Ascending aorta (tissue), 2 donors: Measurements from ENCODE around the gene AKAP13. TPM values are rescaled to one million over a fixed set of nuclear protein-coding genes. Genes with fewer than 3 reads are reported as not detected.

Source experiments
- DNase-seq, 2 donors: peaks; one replicate each; pipeline ENCODE4 v3.0.0-alpha.2; 2019; ENCODE audit warnings: low spot score in 2 of 2
- H3K27ac ChIP-seq, 2 donors: fragments of 200-600 bp; sonication (generic); one replicate each; pipeline ENCODE4 v1.5.1; 2016 to 2017; ENCODE audit warnings: mild to moderate bottlenecking in 1 of 2
- H3K27me3 ChIP-seq: fragments of 200-600 bp; sonication (generic); one replicate; pipeline ENCODE4 v1.5.1; 2017
- H3K36me3 ChIP-seq, 2 donors: fragments of 200-600 bp; sonication (generic); one replicate each; pipeline ENCODE4 v1.5.1; 2016
- H3K4me1 ChIP-seq, 2 donors: fragments of 200-600 bp; sonication (generic); one replicate each; pipeline ENCODE4 v1.5.1; 2016 to 2017; ENCODE audit warnings: mild to moderate bottlenecking in 1 of 2
- H3K4me3 ChIP-seq, 2 donors: fragments of 200-600 bp; sonication (generic); one replicate each; pipeline ENCODE4 v1.5.1; 2016 to 2017; ENCODE audit warnings: mild to moderate bottlenecking in 1 of 2
- H3K9me3 ChIP-seq, 2 donors: fragments of 200-600 bp; sonication (generic); one replicate each; pipeline ENCODE4 v1.5.1; 2016
- CTCF ChIP-seq, 3 experiments: fragments of 200-600 bp in 2 of 3; fragments of 450-650 bp in 1 of 3; sonication (generic) in 2 of 3; IDR thresholded peaks; one replicate each; pipeline ENCODE4 v1.5.1; 2016 to 2019; ENCODE audit warnings: antibody characterized with exemption in 3 of 3, mild to moderate bottlenecking in 1 of 3, moderate library complexity in 1 of 3
- intact Hi-C: fragments of 100-400 bp; cut with DNase I; formaldehyde crosslinking; loops from one replicate; pipeline ENCODE4 v1.15.1; 2023
- total RNA-seq: library from RNA; depleted of rRNA; stranded (reverse); fragments of >200 nt; gene quantifications from one replicate; pipeline ENCODE4 v1.1.0, GENCODE V29; 2016

The AKAP13 gene
- total RNA-seq, 1 donor from 2014 or later, result 74.3 TPM

- no peak for DNase-seq
- Histone ChIP-seq H3K27me3 (no peaks in the 10 kb centered on the region), H3K27ac (no peak overlapping the region), H3K9me3 (no peaks in the 10 kb centered on the region), H3K4me1 (peaks cover 16 to 26% of the 10 kb centered on the region in 2 donors), H3K36me3 (peaks cover 60 to 85% of the 10 kb centered on the region in 2 donors), H3K4me3 (no peak overlapping the region)
- TF ChIP-seq CTCF (IDR thresholded peaks at IDR 0.05), result no peak
- intact Hi-C loops, result no loop called here
Measured at GRCh38 chr15:85745525-85746150, 365.2 kb downstream of the AKAP13 start.

DNA sequence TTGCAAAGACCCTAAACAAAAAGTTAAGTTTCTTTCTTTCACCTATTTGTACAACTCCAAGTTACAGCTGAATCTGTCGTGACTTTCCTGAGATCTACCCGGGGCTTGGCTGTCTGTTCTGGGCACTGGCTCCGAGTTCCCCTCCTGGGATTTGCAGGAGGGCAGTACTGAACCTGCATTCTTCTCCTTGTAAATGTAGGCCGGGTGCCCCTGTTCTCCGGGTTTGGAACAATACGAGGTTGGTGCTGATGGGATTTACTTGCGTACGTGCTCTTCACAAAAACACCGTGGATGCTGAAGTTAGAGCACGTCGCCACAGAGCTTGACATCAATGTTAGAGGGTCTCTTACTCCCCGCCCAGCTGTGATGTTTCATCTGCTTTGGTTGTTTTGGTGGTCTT, 366.2 kb downstream of the AKAP13 start:
- peaks cover 18 to 32% of the 10 kb centered on the region in 2 donors for H3K4me1 ChIP-seq

DNA sequence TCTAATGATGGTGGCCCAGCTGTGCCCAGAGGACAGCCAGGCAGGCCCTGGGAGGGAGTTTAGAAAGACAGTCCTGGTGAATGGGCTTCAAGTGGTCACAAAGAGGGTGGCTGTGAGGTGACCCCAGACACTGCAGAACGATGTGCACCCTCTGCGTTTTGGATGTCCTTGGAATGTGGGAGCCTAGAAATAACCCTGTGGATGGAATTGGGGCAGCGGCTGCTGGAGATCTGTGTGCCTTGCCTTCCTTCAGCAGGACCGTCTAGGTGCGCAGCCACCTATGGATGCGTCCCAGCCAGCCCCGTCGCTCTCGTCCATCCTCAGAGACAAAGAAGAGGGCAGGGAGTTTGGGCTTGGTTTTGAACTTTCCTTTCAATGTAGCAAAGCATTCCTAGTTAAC, 367.8 kb downstream of the AKAP13 start:
- peak in 1 of 2 donors; percentile 48 for DNase-seq
- no peaks in the 10 kb centered on the region for H3K27me3 ChIP-seq
- peaks cover 6 to 24% of the 10 kb centered on the region in 2 donors for H3K4me1 ChIP-seq
- H3K9me3 ChIP-seq, result no peaks in the 10 kb centered on the region
- no peak overlapping the region for H3K27ac ChIP-seq
- intact Hi-C loops, result no loop called here
- no peak overlapping the region for H3K4me3 ChIP-seq
- TF ChIP-seq CTCF (IDR thresholded peaks at IDR 0.05), result no peak
- H3K36me3 ChIP-seq, result peaks cover 50 to 60% of the 10 kb centered on the region in 2 donors

More for the DNA sequence above, 366.2 kb downstream of the AKAP13 start:
- H3K27me3 ChIP-seq, result no peaks in the 10 kb centered on the region
- peaks cover 55 to 74% of the 10 kb centered on the region in 2 donors for H3K36me3 ChIP-seq
- TF ChIP-seq CTCF (IDR thresholded peaks at IDR 0.05), result no peak
- H3K27ac ChIP-seq, result no peak overlapping the region
- H3K9me3 ChIP-seq, result no peaks in the 10 kb centered on the region
- intact Hi-C loops, result no loop called here
- no peak overlapping the region for H3K4me3 ChIP-seq
- DNase-seq, result peak in 1 of 2 donors; percentile 48

DNA sequence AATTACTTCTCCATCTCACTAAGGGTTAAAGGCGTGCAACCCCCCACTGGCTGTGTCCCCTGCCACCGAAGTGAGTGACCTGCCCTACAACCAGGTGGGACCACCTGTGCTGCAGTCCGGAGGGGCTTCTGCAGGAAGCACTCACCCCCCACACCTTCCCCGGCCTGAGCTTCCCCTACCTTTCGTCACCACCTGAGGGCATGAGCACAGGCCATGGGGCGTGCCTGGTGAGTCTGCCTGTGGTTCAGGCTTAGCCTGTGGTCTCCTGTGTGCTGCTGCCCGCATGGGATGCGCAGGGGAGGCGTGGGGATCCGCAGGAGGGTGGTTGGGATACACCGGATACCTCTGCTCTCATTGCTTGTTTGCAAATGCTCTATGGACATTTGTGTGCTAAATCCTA, 368.3 kb downstream of the AKAP13 start:
- intact Hi-C loops, result no loop called here
- Histone ChIP-seq H3K27ac (no peak overlapping the region), H3K4me3 (no peak overlapping the region), H3K36me3 (peaks cover 45 to 55% of the 10 kb centered on the region in 2 donors), H3K27me3 (no peaks in the 10 kb centered on the region), H3K4me1 (peaks cover 6 to 24% of the 10 kb centered on the region in 2 donors), H3K9me3 (no peaks in the 10 kb centered on the region)
- TF ChIP-seq CTCF (IDR thresholded peaks at IDR 0.05), result no peak
- DNase-seq, result peak in 1 of 2 donors; percentile 56

DNA sequence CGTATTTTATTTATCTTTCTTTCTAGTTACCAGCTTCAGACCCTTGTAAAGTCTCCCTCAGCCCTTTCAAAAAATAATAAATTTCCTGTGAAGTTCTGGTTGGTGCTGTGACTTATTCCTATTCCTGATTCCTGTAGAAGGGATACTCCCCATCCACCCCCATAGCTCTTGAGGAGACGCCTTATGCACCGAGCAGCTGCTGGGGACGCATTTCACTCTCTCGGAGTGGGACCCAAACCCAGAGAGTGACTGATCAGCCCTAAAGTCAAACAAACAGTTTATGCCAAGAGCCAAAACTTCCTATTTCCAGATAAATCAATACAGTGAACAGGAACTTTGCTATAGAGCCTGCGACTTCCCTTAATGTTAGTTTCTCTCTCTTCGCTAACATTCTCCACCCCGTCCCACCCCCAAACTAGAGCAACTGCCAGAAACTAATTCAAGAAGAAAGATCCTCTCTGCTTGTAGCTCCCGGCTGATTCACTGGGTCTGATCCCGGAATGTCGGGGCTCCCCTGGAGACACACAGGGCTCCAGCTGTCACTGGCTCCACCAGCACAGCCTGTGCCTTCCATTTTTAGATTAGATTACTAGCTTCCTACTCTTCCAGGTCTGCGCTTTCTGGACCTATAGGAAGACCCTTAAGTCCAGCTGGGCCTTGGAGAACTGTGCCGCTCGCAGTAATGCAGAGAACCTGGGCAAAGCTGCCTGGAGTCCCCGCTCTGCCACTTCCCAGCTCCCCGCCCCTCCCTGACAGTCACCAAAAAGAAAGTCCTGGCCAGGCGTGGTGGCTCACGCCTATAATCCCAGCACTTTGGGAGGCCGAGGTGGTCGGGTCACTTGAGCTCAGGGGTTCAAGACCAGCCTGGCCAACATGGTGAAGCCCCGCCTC, 369.1 kb downstream of the AKAP13 start:
- H3K9me3 ChIP-seq, result no peaks in the 10 kb centered on the region
- H3K27ac ChIP-seq, result peak overlapping the region; percentile 67 to 81
- H3K4me3 ChIP-seq, result peak overlapping the region; percentile 19 to 51
- TF ChIP-seq CTCF (IDR thresholded peaks at IDR 0.05), result no peak
- peaks cover 41 to 47% of the 10 kb centered on the region in 2 donors for H3K36me3 ChIP-seq
- intact Hi-C loops, result no loop called here
- peak in 1 of 2 donors; percentile 66 for DNase-seq
- peaks cover 6 to 24% of the 10 kb centered on the region in 2 donors for H3K4me1 ChIP-seq
- H3K27me3 ChIP-seq, result no peaks in the 10 kb centered on the region
